B cell (primary cell): Measurements from ENCODE around the gene DDR1. TPM values are rescaled to one million over a fixed set of nuclear protein-coding genes. Genes with fewer than 3 reads are reported as not detected.

Experiments
- ATAC-seq: fragments of 200-7000 bp; cut with Tn5 transposase; one replicate; pipeline ENCODE4 v1.10.0; 2021; ENCODE audit warnings: low read depth, mild to moderate bottlenecking, moderate number of reproducible peaks, moderate library complexity
- CTCF ChIA-PET: fragments of 350-600 bp; sonication (Branson Sonifier 250); formaldehyde crosslinking; loops from one replicate; lab custom pipeline; 2021; ENCODE audit warnings: antibody characterized with exemption, inconsistent platforms; lab: Charles Lee
- POLR2A ChIA-PET: fragments of 350-600 bp; sonication (Branson Sonifier 250); formaldehyde crosslinking; loops from one replicate; lab custom pipeline; 2021; ENCODE audit warnings: antibody characterized with exemption; lab: Charles Lee
- DNase-seq: peaks from one replicate; pipeline ENCODE4 v3.0.0; 2013
- H2AFZ ChIP-seq: 2 replicates; pipeline ENCODE4 v1.6.1; 2012; ENCODE audit warnings: mild to moderate bottlenecking, low read depth, low read length; ENCODE audit not compliant: insufficient read depth, poor library complexity, severe bottlenecking
- H3K27ac ChIP-seq, 2 donors: 1 replicate in 1 of 2; 2 replicates in 1 of 2; pipeline ENCODE4 v1.5.1; 2012 to 2013; ENCODE audit warnings: low read length in 2 of 2, mild to moderate bottlenecking in 2 of 2, moderate library complexity in 1 of 2
- H3K27me3 ChIP-seq, 4 experiments: fragments of 200-600 bp in 1 of 4; sonication (generic) in 1 of 4; replicated peaks in 1 of 4; 1 replicate in 2 of 4; 2 replicates in 2 of 4; pipeline versions ENCODE4 v1.6.1 to v1.7.0; 2013 to 2016; ENCODE audit warnings: low read length in 3 of 4, mild to moderate bottlenecking in 2 of 4, mixed read lengths in 1 of 4, moderate library complexity in 1 of 4; ENCODE audit not compliant: insufficient read depth in 4 of 4, control insufficient read depth in 3 of 4; ENCODE audit errors: control extremely low read depth in 1 of 4
- H3K36me3 ChIP-seq, 2 experiments: replicated peaks in 1 of 2; 1 replicate in 1 of 2; 2 replicates in 1 of 2; pipeline versions ENCODE4 v1.6.1 to v1.7.1; 2013; ENCODE audit warnings: low read length in 1 of 2; ENCODE audit not compliant: insufficient read depth in 2 of 2, control insufficient read depth in 1 of 2; ENCODE audit errors: control extremely low read depth in 1 of 2, extremely low read depth in 1 of 2
- H3K4me1 ChIP-seq, 2 donors: fragments of 200-600 bp in 1 of 2; sonication (generic) in 1 of 2; 1 replicate in 1 of 2; 2 replicates in 1 of 2; pipeline versions ENCODE4 v1.5.1 to v1.6.1; 2013 to 2017; ENCODE audit warnings: low read length in 2 of 2; ENCODE audit not compliant: control insufficient read depth in 2 of 2, insufficient read depth in 2 of 2
- H3K4me2 ChIP-seq: replicated peaks from 2 replicates; pipeline ENCODE3; 2012; ENCODE audit warnings: mild to moderate bottlenecking, low read depth, low read length; ENCODE audit not compliant: poor library complexity, severe bottlenecking
- H3K4me3 ChIP-seq, 5 experiments: fragments of 200-600 bp in 1 of 5; sonication (generic) in 1 of 5; 1 replicate in 3 of 5; 2 replicates in 2 of 5; pipeline versions ENCODE4 v1.5.1 to v1.7.0; 2011 to 2016; ENCODE audit warnings: low read length in 4 of 5, mild to moderate bottlenecking in 4 of 5, low read depth in 2 of 5, control low read depth in 1 of 5, moderate library complexity in 1 of 5; ENCODE audit not compliant: insufficient read depth in 1 of 5; ENCODE audit errors: control extremely low read depth in 1 of 5, extremely low read depth in 1 of 5
- H3K79me2 ChIP-seq: fragments of 200-600 bp; sonication (generic); one replicate; pipeline ENCODE4 v1.6.0; 2016; ENCODE audit warnings: low read length; ENCODE audit not compliant: control insufficient read depth, insufficient read depth
- H3K9ac ChIP-seq: fragments of 200-600 bp; sonication (generic); 2 replicates; pipeline ENCODE4 v1.6.1; 2017; ENCODE audit warnings: mild to moderate bottlenecking, low read length, moderate library complexity
- H3K9me3 ChIP-seq, 3 donors: one replicate each; pipeline versions ENCODE4 v1.6.1 to v1.7.1; 2013; ENCODE audit warnings: low read length in 2 of 3; ENCODE audit not compliant: control insufficient read depth in 2 of 3, insufficient read depth in 1 of 3; ENCODE audit errors: control extremely low read depth in 1 of 3
- H4K20me1 ChIP-seq: 2 replicates; pipeline ENCODE4 v1.6.0; 2012; ENCODE audit warnings: mild to moderate bottlenecking, low read length; ENCODE audit not compliant: insufficient read depth, control insufficient read depth, poor library complexity, severe bottlenecking
- H3K27ac Mint-ChIP-seq: one replicate; pipeline ENCODE4 v1.8.0; 2021; ENCODE audit warnings: mixed read lengths
- H3K27me3 Mint-ChIP-seq: one replicate; pipeline ENCODE4 v1.8.0; 2021; ENCODE audit warnings: mixed read lengths
- H3K4me1 Mint-ChIP-seq: one replicate; pipeline ENCODE4 v1.8.0; 2021; ENCODE audit warnings: mixed read lengths
- H3K4me3 Mint-ChIP-seq: one replicate; pipeline ENCODE4 v1.8.0; 2021; ENCODE audit warnings: mixed read lengths
- H3K9me3 Mint-ChIP-seq: one replicate; pipeline ENCODE4 v1.8.0; 2022; ENCODE audit warnings: mixed read lengths; ENCODE audit not compliant: insufficient read depth
- CTCF ChIP-seq: fragments of 200-600 bp; IDR thresholded peaks from one replicate; pipeline ENCODE4 v1.8.0; 2022; ENCODE audit warnings: antibody characterized with exemption, mild to moderate bottlenecking
- EZH2 ChIP-seq: IDR thresholded peaks from 2 replicates; pipeline ENCODE4 v1.6.1; 2012; ENCODE audit warnings: borderline replicate concordance, low read depth, mild to moderate bottlenecking, moderate library complexity, low read length; ENCODE audit not compliant: insufficient read depth, poor library complexity, severe bottlenecking
- WGBS: methylation state at CpG from one replicate; pipeline ENCODE4 v1.1.5; 2013; ENCODE audit warnings: missing lambda C conversion rate; ENCODE audit not compliant: insufficient coverage; 5-methylcytosine and 5-hydroxymethylcytosine counted together
- intact Hi-C: fragments of 100-400 bp; cut with micrococcal nuclease; formaldehyde crosslinking; loops from one replicate; pipeline ENCODE4 v1.10.0; 2022
- polyA plus RNA-seq: library from polyadenylated mRNA; depleted of rRNA; stranded (reverse); fragments of >200 nt; gene quantifications from 2 replicates; pipeline ENCODE4 v1.2.3, GENCODE V29; 2012
- total RNA-seq, 2 donors: library from RNA; stranded (reverse); fragments of 120-200 nt in 1 of 2; gene quantifications; 1 replicate in 1 of 2; 2 replicates in 1 of 2; pipeline versions ENCODE4 v1.2.3 to v1.2.4, GENCODE V29; 2013 to 2022

DDR1 gene
- total and polyA plus RNA-seq, 2 donors (not counting 1 experiment from before 2014, with no cell fraction given) = 28.8 to 61.7 TPM

GRCh38 chr6:30882759-30883684 lies 1.3 kb upstream of the DDR1 start:
- 36% methylated on average over 14 of the region's 15 CpGs for WGBS
- Histone ChIP-seq H3K9me3 (no peaks in the 10 kb centered on the region), H3K4me3 (peak overlapping the region in 4 of 5 experiments; percentile 41 to 65 (median 60)), H4K20me1 (peaks cover 14% of the 10 kb centered on the region), H3K27ac (peak overlapping the region; percentile 66 to 81), H3K9ac (peak overlapping the region; percentile 61), H2AFZ (peak overlapping the region; percentile 78), H3K4me1 (peaks cover 54 to 56% of the 10 kb centered on the region in 2 donors), H3K36me3 (no peaks in the 10 kb centered on the region), H3K27me3 (no peaks in the 10 kb centered on the region), H3K4me2 (peak overlapping the region; percentile 77), H3K79me2 (peaks cover 31% of the 10 kb centered on the region)
- H3K4me1 Mint-ChIP-seq = peaks cover 68% of the 10 kb centered on the region
- no peaks in the 10 kb centered on the region for H3K27me3 Mint-ChIP-seq
- DNase-seq (peak; percentile 82), ATAC-seq (peak; percentile 66)
- peak overlapping the region; percentile 90 for H3K27ac Mint-ChIP-seq
- peak overlapping the region; percentile 82 for H3K4me3 Mint-ChIP-seq
- intact Hi-C loops = no loop called here
- no peak for TF ChIP-seq EZH2
- TF ChIP-seq CTCF = no peak
- H3K9me3 Mint-ChIP-seq = no peaks in the 10 kb centered on the region
- ChIA-PET CTCF (interaction anchor here (0.7 to 5.1 kb wide), 9 partner anchors 11 to 285 kb away, joined by 3 to 26 read pairs (median 4); partner anchors contain the start of genes GTF2H4 and VARS2), POLR2A (interaction anchor here (0.5 to 3.3 kb wide), 5 partner anchors 8 to 557 kb away, joined by 4 to 18 read pairs (median 4); partner anchors contain the start of genes GTF2H4 and VARS2)
